ENCODE data around the gene COX4I1. TPM values are rescaled to one million over a fixed set of nuclear protein-coding genes. Genes with fewer than 3 reads are reported as not detected.

Gene COX4I1
- polyA plus RNA-seq, 1 experiment, result 828 TPM

GRCh38 chr16:85850344-85850880 is 50.9 kb downstream of the COX4I1 start:
- CTCF ChIA-PET, result interaction anchor here (0.5 to 0.6 kb wide), 2 partner anchors 137 to 222 kb away, joined by 3 to 4 read pairs; no protein-coding TSS in a partner anchor

GRCh38 chr16:85851034-85851785 is 51.7 kb downstream of the COX4I1 start:
- no peak overlapping the region for H3K27ac ChIP-seq (ENCODE audit: low read depth, low read length)
- H3K9me3 ChIP-seq (ENCODE audit: control insufficient read depth, insufficient read depth, low read length), result no peaks in the 10 kb centered on the region; the same call in 1 of the 2 replicates
- no peak overlapping the region for H3K4me3 ChIP-seq (ENCODE audit: low read depth, low read length)
- no peak for DNase-seq (ENCODE audit: low read depth, low spot score)
- peaks cover 54% of the 10 kb centered on the region for H3K27me3 ChIP-seq (ENCODE audit: control insufficient read depth, insufficient read depth, low read length)
- CTCF ChIA-PET, result interaction anchor here (0.5 kb wide), 1 partner anchor 137 kb away, joined by 3 read pairs; no protein-coding TSS in a partner anchor
- TF ChIP-seq CTCF (IDR thresholded peaks at IDR 0.05; ENCODE audit: low read depth, low read length), result no peak
- POLR2A ChIA-PET, result no interaction called here

More at GRCh38 chr16:85850344-85850880, 50.9 kb downstream of the COX4I1 start:
- POLR2A ChIA-PET, result no interaction called here
- no peak for TF ChIP-seq CTCF (IDR thresholded peaks at IDR 0.05; ENCODE audit: low read depth, low read length)
- Histone ChIP-seq H3K27ac (ENCODE audit: low read depth, low read length) (no peak overlapping the region), H3K9me3 (ENCODE audit: control insufficient read depth, insufficient read depth, low read length) (no peaks in the 10 kb centered on the region; the same call in 1 of the 2 replicates), H3K4me3 (ENCODE audit: low read depth, low read length) (no peak overlapping the region), H3K27me3 (ENCODE audit: control insufficient read depth, insufficient read depth, low read length) (peaks cover 61% of the 10 kb centered on the region)
- no peak for DNase-seq (ENCODE audit: low read depth, low spot score)

GRCh38 chr16:85853547-85854545 is 54.4 kb downstream of the COX4I1 start:
- DNase-seq (ENCODE audit: low read depth, low spot score), result no peak
- ChIA-PET CTCF (interaction anchor here (0.8 kb wide), 1 partner anchor 33 kb away, joined by 3 read pairs; no protein-coding TSS in a partner anchor), POLR2A (no interaction called here)
- H3K27ac ChIP-seq (ENCODE audit: low read depth, low read length), result no peak overlapping the region
- peaks cover 41% of the 10 kb centered on the region for H3K27me3 ChIP-seq (ENCODE audit: control insufficient read depth, insufficient read depth, low read length)
- H3K4me3 ChIP-seq (ENCODE audit: low read depth, low read length), result no peak overlapping the region
- no peaks in the 10 kb centered on the region for H3K9me3 ChIP-seq (ENCODE audit: control insufficient read depth, insufficient read depth, low read length)
- TF ChIP-seq CTCF (IDR thresholded peaks at IDR 0.05; ENCODE audit: low read depth, low read length), result no peak

- DNase-seq (ENCODE audit: low read depth, low spot score), result no peak
- ChIA-PET CTCF (no interaction called here), POLR2A (no interaction called here)
- H3K27ac ChIP-seq (ENCODE audit: low read depth, low read length), result no peak overlapping the region
- TF ChIP-seq CTCF (IDR thresholded peaks at IDR 0.05; ENCODE audit: low read depth, low read length), result no peak
- peaks cover 37% of the 10 kb centered on the region for H3K27me3 ChIP-seq (ENCODE audit: control insufficient read depth, insufficient read depth, low read length)
- no peak overlapping the region for H3K4me3 ChIP-seq (ENCODE audit: low read depth, low read length)
- no peaks in the 10 kb centered on the region for H3K9me3 ChIP-seq (ENCODE audit: control insufficient read depth, insufficient read depth, low read length)
Measured at GRCh38 chr16:85854935-85855334, 55.4 kb downstream of the COX4I1 start.
